ENCODE data around the gene HELQ. TPM values are rescaled to one million over a fixed set of nuclear protein-coding genes. Genes with fewer than 3 reads are reported as not detected.

HELQ gene
- total and polyA plus RNA-seq, 2 of the 4 experiments (the other 2 are of a cell fraction) = 8.8 to 9.1 TPM

DNA sequence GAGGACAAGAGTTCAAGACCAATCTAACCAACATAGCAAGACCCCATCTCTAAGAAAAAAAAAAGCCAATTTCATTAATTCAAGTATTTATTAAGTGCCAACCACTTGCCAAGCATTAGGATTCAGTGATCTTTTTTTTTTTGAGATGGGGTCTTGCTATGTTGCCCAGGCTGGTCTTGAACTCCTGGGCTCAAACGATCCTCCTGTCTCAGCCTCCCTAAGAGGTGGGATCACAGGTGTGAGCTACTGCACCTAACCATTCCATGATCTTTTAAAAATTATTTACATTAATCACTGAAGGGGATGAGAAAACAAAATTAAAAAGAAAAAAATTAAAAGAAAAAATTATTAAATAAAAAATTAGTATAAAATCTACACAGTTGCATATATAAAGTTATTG lies 24.4 kb downstream of the HELQ start:
- POLR2A ChIA-PET (ENCODE audit: unreplicated experiment) = no interaction called here

More for the DNA sequence above, 24.4 kb downstream of the HELQ start:
- Histone ChIP-seq H4K20me1 (ENCODE audit: insufficient read depth, low read length) (no peaks in the 10 kb centered on the region), H2BK120ac (ENCODE audit: low read depth, low read length) (no peak overlapping the region), H2AFZ (replicated peaks; ENCODE audit: low read length, poor library complexity) (no peak overlapping the region), H3K79me1 (ENCODE audit: low read depth in 1 of 2, low read length in 2 of 2) (no peaks in the 10 kb centered on the region), H3K56ac (ENCODE audit: extremely low read depth, insufficient read depth, low read length) (no peak overlapping the region), H3K9me1 (ENCODE audit: insufficient read depth, low read length) (no peaks in the 10 kb centered on the region), H3K36me3 (ENCODE audit: control insufficient read depth, insufficient read depth, low read length) (peaks cover 4% of the 10 kb centered on the region; the same call in 1 of the 2 replicates), H4K91ac (ENCODE audit: insufficient read depth, low read depth, low read length) (no peak overlapping the region), H3K9me3 (ENCODE audit: control insufficient read depth, insufficient read depth, low read length) (no peaks in the 10 kb centered on the region), H2BK15ac (ENCODE audit: low read depth, low read length) (no peak overlapping the region), H2AK5ac (ENCODE audit: low read depth, low read length) (no peak overlapping the region), H3K4me3 (ENCODE audit: insufficient read depth, low read depth, low read length) (no peak overlapping the region), H3K14ac (replicated peaks; ENCODE audit: low read depth, low read length) (no peak overlapping the region), H3K9ac (ENCODE audit: low read depth, low read length) (no peak overlapping the region), H3K4ac (ENCODE audit: low read depth, low read length) (no peak overlapping the region), H3K4me2 (ENCODE audit: low read depth, low read length) (no peak overlapping the region), H3K23ac (ENCODE audit: low read depth, low read length) (no peak overlapping the region), H4K8ac (ENCODE audit: low read depth in 2 of 2, low read length in 2 of 2) (no peak overlapping the region), H3K18ac (ENCODE audit: low read depth, low read length) (no peak overlapping the region), H2AK9ac (replicated peaks; ENCODE audit: low read depth, low read length, poor library complexity) (no peak overlapping the region), H4K5ac (ENCODE audit: low read depth, low read length) (no peak overlapping the region), H2BK5ac (ENCODE audit: low read depth, low read length, poor library complexity, severe bottlenecking) (no peak overlapping the region), H3K4me1 (ENCODE audit: control insufficient read depth, insufficient read depth, low read length) (no peaks in the 10 kb centered on the region), H2BK20ac (ENCODE audit: low read depth, low read length) (no peak overlapping the region), H3K27ac (ENCODE audit: insufficient read depth, low read length) (no peak overlapping the region), H3K27me3 (ENCODE audit: control insufficient read depth, insufficient read depth, low read length) (no peaks in the 10 kb centered on the region)
- TF ChIP-seq RCOR1 (IDR thresholded peaks at IDR 0.05; ENCODE audit: insufficient replicate concordance, low read length) (no peak), POLR2A (IDR thresholded peaks at IDR 0.05; ENCODE audit: low read depth, low read length) (no peak), CEBPB (IDR thresholded peaks at IDR 0.05; ENCODE audit: low read depth, low read length) (no peak), RFX5 (IDR thresholded peaks at IDR 0.05; ENCODE audit: low read depth, low read length) (no peak), NFE2L2 (IDR thresholded peaks at IDR 0.05; ENCODE audit: low read depth, low read length) (no peak), ELK1 (IDR thresholded peaks at IDR 0.05; ENCODE audit: borderline replicate concordance, low read depth, low read length) (no peak), MAZ (IDR thresholded peaks at IDR 0.05; ENCODE audit: borderline replicate concordance, low read depth, low read length) (no peak), FOS (IDR thresholded peaks at IDR 0.05; ENCODE audit: low read depth, low read length) (no peak), SMC3 (IDR thresholded peaks at IDR 0.05; ENCODE audit: low read depth, low read length) (no peak), BHLHE40 (IDR thresholded peaks at IDR 0.05; ENCODE audit: low read depth, low read length) (no peak), MXI1 (IDR thresholded peaks at IDR 0.05; ENCODE audit: borderline replicate concordance, low read depth, low read length) (no peak), RAD21 (IDR thresholded peaks at IDR 0.05; ENCODE audit: low read length) (no peak), CHD1 (IDR thresholded peaks at IDR 0.05; ENCODE audit: low read depth, low read length) (no peak)
- no CpG with 5 or more reads among the region's 1 CpG for WGBS, 2 experiments (ENCODE audit: extremely low coverage in 2 of 2, insufficient read length in 1 of 2)
- no TSS peak for BruUV-seq (replicated peaks)
- intact Hi-C loops (cut with micrococcal nuclease) = no loop called here
- dilution Hi-C loops (cut with HindIII; ENCODE audit: low sequenced_read_pairs, unreplicated experiment) = no loop called here
- CTCF ChIA-PET = no interaction called here
- ATAC-seq (ENCODE audit: low read depth) = no peak
- no peak for DNase-seq
- in situ Hi-C loops (cut with MboI; ENCODE audit: low sequenced_read_pairs) = no loop called here

Data from IMR-90 (cell line).